ENCODE measurements around the gene BRSK2.

The BRSK2 gene

DNA sequence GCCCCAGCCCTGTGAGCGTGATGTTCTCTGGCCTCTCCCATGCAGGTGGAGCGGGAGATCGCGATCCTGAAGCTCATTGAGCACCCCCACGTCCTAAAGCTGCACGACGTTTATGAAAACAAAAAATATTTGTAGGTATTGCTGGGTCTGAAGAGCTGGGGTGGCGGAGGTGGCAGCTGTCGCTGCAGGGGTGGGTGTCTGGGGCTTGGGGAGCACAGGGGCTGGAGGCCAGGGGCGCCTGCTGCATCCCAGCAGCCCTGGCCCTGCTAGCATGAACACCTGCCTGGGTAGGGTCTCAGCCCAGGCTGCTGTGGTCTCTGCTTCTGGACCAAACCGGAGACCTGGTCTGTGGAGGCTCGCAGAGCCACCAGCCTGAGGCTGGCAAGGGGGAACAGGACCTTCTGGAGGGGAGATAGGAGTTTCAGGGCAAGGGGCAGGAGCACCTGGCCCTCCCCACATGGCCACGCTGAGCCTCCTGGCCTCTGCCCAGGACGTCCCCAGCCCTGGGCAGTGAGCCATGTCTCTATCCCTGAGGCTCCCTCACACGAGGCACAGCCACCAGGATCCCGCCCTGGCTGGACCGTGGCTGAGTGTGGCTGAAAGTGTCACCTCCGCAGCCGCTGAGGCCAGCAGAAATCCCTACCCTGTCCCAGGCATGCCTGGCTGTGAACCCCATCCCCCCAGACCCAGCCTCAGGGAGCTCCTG, 48.7 kb downstream of the BRSK2 start:
- no peak for DNase-seq

GRCh38 chr11:1438967-1439330, 49.2 kb downstream of the BRSK2 start:
- DNase-seq = no peak

- DNase-seq = no peak
Measured at GRCh38 chr11:1439341-1439740, 49.6 kb downstream of the BRSK2 start.

GRCh38 chr11:1440066-1440465, 50.3 kb downstream of the BRSK2 start:
- no peak for DNase-seq

DNA sequence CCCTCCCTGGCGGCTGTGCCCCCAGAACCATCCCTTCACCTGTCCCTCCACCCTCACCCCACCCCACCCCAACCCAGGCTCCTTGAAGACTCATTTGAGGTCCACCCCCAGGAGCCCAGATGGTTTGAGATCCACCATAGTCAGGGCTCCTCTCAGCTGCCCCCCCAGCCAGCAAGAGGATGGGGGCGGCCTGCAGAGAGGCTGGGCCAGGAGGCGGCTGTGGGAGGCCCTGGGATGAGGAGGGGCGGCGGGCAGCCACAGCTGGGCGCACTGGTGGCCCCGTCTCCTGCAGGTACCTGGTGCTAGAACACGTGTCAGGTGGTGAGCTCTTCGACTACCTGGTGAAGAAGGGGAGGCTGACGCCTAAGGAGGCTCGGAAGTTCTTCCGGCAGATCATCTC, 50.8 kb downstream of the BRSK2 start:
- no peak for DNase-seq

DNA sequence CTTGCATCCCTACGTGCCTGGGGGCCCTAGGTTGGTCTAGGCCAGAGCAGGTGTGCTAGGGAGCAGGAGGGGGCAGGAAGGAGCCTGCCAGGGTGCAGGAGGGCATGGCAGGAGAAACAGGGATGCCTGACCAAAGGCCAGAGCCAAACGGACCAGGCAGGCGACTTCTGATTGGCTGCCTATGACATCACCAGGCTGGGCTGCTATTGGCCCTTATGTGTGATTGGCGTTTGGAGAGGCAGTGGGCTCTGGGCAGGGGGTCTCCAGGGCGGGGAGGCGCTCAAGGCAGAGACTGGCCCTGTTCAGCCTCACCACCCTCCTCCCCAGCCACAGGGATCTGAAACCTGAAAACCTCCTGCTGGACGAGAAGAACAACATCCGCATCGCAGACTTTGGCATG, 52.4 kb downstream of the BRSK2 start:
- no peak for DNase-seq

- DNase-seq = no peak
Measured at GRCh38 chr11:1442807-1443366, 53.2 kb downstream of the BRSK2 start.

GRCh38 chr11:1443737-1444136, 54.0 kb downstream of the BRSK2 start:
- no peak for DNase-seq

DNA sequence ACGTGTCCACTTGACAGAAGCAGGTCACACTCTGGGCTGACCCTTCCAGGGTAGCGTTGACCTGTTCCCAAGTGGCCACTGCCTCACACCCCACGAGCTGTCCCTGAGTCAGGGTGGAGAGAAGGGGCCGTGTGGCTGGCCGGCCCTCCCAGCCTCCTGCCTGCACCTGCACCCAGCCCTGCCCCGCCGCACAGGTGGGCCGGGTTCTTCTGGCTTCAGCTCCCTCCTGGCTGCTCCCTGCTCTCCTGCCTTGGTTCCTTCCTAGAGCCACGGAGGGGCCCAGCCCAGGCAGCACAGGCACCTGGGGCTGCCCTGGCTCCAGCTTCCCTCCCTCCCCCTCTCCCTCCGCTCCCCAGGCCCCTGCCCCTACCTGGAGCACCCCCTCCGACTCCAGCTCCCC, 54.6 kb downstream of the BRSK2 start:
- DNase-seq = no peak

GRCh38 chr11:1444823-1445422, 55.2 kb downstream of the BRSK2 start:
- DNase-seq = no peak

DNA sequence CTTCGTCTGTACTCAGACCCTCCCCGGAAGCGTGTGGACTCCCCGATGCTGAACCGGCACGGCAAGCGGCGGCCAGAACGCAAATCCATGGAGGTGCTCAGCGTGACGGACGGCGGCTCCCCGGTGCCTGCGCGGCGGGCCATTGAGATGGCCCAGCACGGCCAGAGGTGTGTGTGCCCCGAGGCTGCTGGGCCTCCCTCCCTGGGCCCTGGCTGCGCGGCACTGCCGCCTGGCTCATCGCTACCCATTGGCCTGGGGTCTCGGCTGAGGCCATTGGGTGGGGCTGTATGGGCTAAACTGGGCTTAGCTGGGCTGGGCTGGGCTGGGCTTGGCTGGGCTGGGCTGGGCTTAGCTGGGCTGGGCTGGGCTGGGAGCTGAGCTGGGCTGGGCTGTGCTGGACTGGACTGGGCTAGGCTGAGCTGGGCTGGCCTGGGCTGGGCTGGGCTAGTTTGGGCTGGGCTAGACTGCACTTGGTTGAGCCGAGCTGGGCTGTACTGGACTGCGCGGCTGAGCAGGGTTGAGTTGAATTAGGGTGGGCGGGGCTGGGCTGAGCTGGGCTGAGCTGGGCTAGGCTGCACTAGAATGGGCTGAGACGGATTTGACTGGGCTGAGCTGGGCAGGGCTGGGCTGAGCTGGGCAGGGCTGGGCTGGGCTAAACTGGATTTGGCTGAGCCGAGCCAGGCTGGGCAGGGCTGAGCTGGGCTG, 56.2 kb downstream of the BRSK2 start:
- DNase-seq = no peak

- no peak for DNase-seq
Measured at GRCh38 chr11:1446623-1447022, 56.9 kb downstream of the BRSK2 start.

GRCh38 chr11:1447845-1448825, 58.4 kb downstream of the BRSK2 start:
- no peak for DNase-seq

DNA sequence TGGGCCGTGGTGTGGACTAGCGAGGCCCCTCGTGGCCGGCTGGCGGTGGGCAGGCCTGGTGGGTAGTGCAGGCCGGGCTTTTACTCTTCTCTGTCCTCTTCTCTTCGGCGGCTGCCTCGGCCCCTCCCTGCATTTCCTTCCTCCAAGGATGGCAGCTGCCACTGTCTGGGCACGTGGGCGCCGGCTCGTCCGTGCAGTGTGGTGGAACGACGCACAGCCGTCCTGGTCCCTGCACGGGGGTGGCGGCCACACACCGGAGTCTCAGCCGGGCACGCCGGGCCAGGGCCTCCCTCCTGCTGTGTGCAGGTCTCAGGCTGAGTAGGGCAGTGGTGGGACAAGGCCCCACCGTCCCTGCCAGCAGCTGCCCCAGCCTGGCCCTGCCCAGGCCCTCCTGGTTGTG, 59.1 kb downstream of the BRSK2 start:
- no peak for DNase-seq

- DNase-seq = no peak
Measured at GRCh38 chr11:1449490-1450243, 59.9 kb downstream of the BRSK2 start.

GRCh38 chr11:1450344-1450875, 60.7 kb downstream of the BRSK2 start:
- no peak for DNase-seq

GRCh38 chr11:1450949-1451710, 61.4 kb downstream of the BRSK2 start:
- no peak for DNase-seq

GRCh38 chr11:1451781-1452470, 62.2 kb downstream of the BRSK2 start:
- DNase-seq = no peak

DNA sequence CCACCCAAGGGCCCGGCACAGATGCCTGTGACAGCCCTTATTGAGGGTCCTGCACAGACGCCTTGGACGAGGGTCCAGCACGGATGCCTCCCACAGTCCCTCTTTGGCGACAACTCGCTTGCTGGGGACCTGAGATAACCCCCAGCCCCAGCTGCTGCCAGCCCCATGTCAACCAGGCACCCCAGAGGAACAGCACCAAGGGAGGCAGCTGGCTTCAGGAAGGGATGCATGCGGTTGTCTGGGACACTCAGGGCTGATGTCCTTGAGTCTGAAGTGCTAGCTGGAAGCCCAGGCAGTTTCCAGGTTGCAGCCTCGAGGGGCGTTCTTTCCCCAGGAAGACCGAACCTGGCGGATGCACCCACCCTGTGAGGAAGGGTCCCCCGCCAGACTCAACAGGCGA, 63.0 kb downstream of the BRSK2 start:
- no peak for DNase-seq

GRCh38 chr11:1453611-1454034, 63.9 kb downstream of the BRSK2 start:
- DNase-seq = no peak
